ENCODE data around the gene MLF2. TPM values are rescaled to one million over a fixed set of nuclear protein-coding genes. Genes with fewer than 3 reads are reported as not detected.

The MLF2 gene, protein sequence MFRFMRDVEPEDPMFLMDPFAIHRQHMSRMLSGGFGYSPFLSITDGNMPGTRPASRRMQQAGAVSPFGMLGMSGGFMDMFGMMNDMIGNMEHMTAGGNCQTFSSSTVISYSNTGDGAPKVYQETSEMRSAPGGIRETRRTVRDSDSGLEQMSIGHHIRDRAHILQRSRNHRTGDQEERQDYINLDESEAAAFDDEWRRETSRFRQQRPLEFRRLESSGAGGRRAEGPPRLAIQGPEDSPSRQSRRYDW
- total RNA-seq = 100 to 1,000 TPM; 123 to 135 (median 130) TPM
- polyA plus RNA-seq = 146 TPM
- long read RNA-seq, donor 1, transcript MLF2-201 (9 exons, 1,969 nt) = major isoform, 312 of 336 reads
- long read RNA-seq, donor 1, partial matches to known transcripts = 17 of 336 reads
- long read RNA-seq, donor 1, other reads (novel, unspliced or antisense) = 7 of 336 reads
- long read RNA-seq, donor 2, transcript MLF2-201 (9 exons, 1,969 nt) = major isoform, 117 of 139 reads
- long read RNA-seq, donor 2, partial matches to known transcripts = 14 of 139 reads
- long read RNA-seq, donor 2, other reads (novel, unspliced or antisense) = 8 of 139 reads
- long read RNA-seq, donor 3, transcript MLF2-201 (9 exons, 1,969 nt) = major isoform, 438 of 466 reads
- long read RNA-seq, donor 3, partial matches to known transcripts = 12 of 466 reads
- long read RNA-seq, donor 3, other reads (novel, unspliced or antisense) = 16 of 466 reads
- long read RNA-seq, donor 4, transcript MLF2-201 (9 exons, 1,969 nt) = major isoform, 183 of 210 reads
- long read RNA-seq, donor 4, partial matches to known transcripts = 21 of 210 reads
- long read RNA-seq, donor 4, other reads (novel, unspliced or antisense) = 6 of 210 reads

DNA sequence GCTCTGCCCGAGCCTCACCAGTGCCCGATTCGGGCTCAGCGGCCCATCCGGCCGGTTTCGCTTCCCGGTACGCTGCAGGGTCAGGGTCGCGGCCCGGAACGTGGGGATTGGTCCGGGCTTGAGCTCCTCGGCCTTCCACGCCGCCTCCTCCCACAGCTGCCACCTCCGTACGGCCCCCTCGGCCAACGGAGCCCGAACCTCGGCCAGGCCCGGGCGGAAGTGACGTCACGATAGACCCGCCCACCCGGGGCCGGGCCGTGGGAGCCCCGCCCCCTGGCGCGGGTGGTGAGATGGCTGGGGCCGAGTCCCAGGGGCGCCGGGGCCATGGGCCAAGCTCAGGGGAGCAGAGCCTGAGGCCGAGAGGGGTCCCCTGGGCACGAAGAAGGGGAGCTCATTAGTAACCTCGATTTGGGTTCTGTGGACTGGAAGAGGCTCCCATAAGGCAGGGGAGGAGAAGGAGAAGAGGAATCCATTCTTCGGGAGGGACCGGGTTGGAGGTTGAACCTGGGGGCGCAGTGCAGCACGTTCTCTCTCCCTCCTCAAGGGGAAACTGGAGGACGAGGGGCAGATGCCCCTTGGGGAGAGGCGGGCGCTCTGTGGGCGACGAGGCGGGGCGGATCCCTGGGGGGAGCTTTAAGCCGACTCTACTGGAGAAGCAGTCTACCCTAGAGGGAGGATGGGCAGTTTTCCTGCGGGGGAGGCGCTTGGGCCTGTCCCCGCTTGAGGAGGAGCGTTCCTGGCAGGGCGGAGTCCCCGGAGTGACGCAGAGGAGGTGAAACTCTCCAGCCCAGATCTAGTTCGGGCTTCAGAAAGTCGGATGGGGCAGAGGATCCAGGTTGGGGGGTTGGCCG is at the start of gene MLF2:
Gene MLF2 (minus strand): TSS at position 221 of the 851 bp plus-strand sequence. CDS start 807 bp downstream, outside the sequence.
- H3K27ac ChIP-seq (ENCODE audit: low read length) = peak within 1 kb of the TSS; percentile 98
- peak; percentile 99 for DNase-seq
- no peaks in the 10 kb centered on the region for H3K27me3 ChIP-seq (ENCODE audit: control insufficient read depth, insufficient read depth)
- peak within 1 kb of the TSS; percentile 96 for H3K4me3 ChIP-seq (ENCODE audit: low read length)
- intact Hi-C loops (cut with DNase I) = loop anchor here in 3 of 4 donors (5.0 to 10.0 kb wide), 2 partner anchors 72 to 74 kb away; partner anchors contain the start of genes P3H3 (in 3 of the 3) and GPR162 (in 2 of the 3)
- ATAC-seq = peak; percentile 97
- H3K9me3 ChIP-seq (ENCODE audit: control insufficient read depth, low read length) = no peaks in the 10 kb centered on the region
- H3K4me1 ChIP-seq (ENCODE audit: control insufficient read depth, insufficient read depth, low read length) = no peaks in the 10 kb centered on the region
- under 1% methylated on average over 62 of the region's 62 CpGs for WGBS

DNA sequence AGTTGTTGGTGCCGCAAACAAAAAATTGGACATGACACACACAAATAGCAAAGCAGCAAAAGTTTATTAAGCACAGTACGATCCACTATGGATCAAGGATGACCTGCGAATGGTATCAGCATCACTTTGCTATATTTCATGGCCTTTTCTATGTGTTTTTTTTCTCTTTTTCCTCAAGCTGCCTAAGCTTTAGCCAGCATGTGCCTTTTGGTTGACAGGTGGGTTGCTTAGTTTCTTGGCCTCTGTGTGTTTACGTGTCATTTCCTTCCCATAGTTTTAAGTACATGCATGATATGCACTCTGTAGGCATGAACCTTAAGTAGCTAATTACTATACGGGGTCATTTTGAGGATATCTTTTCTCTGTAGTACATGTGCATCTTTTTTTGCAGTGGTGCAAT is 46.2 kb upstream of the MLF2 start:
- WGBS = 85% methylated on average over 5 of the region's 5 CpGs
- Histone ChIP-seq H3K4me3 (ENCODE audit: low read length) (no peak overlapping the region), H3K27ac (ENCODE audit: low read length) (no peak overlapping the region), H3K27me3 (ENCODE audit: control insufficient read depth, insufficient read depth) (no peaks in the 10 kb centered on the region), H3K9me3 (ENCODE audit: control insufficient read depth, low read length) (no peaks in the 10 kb centered on the region), H3K4me1 (ENCODE audit: control insufficient read depth, insufficient read depth, low read length) (no peaks in the 10 kb centered on the region)
- intact Hi-C loops (cut with DNase I) = no loop called here
- DNase-seq = no peak
- ATAC-seq = no peak

DNA sequence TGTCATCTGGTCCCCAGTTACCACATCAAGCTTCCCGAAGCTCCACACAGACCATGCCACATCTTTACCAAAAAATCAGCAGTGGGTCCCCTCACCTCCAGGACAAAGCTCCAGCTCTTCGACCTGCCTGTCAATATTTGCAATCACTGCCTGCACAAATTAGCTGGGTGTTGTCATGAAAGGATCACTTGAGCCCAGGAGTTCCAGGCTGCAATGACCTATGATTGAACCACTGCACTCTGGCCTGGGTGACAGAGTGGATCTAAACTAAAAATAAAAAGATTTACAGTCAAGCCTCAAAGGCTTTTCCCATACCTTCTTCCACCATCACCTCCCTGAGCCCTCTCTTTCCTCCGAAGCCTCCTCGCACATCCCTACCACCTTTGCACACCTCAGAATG is 43.6 kb upstream of the MLF2 start:
- DNase-seq (no peak), ATAC-seq (no peak)
- Histone ChIP-seq H3K4me3 (ENCODE audit: low read length) (no peak overlapping the region), H3K9me3 (ENCODE audit: control insufficient read depth, low read length) (no peaks in the 10 kb centered on the region), H3K27me3 (ENCODE audit: control insufficient read depth, insufficient read depth) (no peaks in the 10 kb centered on the region), H3K27ac (ENCODE audit: low read length) (no peak overlapping the region), H3K4me1 (ENCODE audit: control insufficient read depth, insufficient read depth, low read length) (no peaks in the 10 kb centered on the region)
- intact Hi-C loops (cut with DNase I) = no loop called here
- WGBS = 94% methylated on average over 4 of the region's 4 CpGs

DNA sequence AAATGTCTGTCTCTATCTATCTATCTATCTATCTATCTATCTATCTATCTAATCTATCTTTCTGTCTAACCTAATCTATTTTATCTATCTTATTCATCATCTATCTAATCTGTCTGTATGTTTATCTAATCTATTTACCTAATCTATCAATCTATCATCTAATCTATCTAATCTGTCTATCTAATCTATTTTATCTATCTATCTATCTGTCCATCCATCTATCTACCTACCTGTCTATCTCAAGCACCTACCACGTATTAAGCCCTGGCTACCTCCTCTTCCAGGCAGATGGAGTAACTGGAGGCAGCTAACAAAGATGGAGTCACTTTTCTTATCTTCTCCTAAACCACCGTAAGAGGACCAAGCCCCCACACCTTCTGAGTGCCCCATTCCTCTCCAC is 42.1 kb upstream of the MLF2 start:
- no peaks in the 10 kb centered on the region for H3K9me3 ChIP-seq (ENCODE audit: control insufficient read depth, low read length)
- H3K4me3 ChIP-seq (ENCODE audit: low read length) = no peak overlapping the region
- intact Hi-C loops (cut with DNase I) = no loop called here
- WGBS = 66% methylated on average over 2 of the region's 2 CpGs
- H3K27ac ChIP-seq (ENCODE audit: low read length) = no peak overlapping the region
- no peak for DNase-seq
- H3K4me1 ChIP-seq (ENCODE audit: control insufficient read depth, insufficient read depth, low read length) = no peaks in the 10 kb centered on the region
- no peak for ATAC-seq
- no peaks in the 10 kb centered on the region for H3K27me3 ChIP-seq (ENCODE audit: control insufficient read depth, insufficient read depth)

DNA sequence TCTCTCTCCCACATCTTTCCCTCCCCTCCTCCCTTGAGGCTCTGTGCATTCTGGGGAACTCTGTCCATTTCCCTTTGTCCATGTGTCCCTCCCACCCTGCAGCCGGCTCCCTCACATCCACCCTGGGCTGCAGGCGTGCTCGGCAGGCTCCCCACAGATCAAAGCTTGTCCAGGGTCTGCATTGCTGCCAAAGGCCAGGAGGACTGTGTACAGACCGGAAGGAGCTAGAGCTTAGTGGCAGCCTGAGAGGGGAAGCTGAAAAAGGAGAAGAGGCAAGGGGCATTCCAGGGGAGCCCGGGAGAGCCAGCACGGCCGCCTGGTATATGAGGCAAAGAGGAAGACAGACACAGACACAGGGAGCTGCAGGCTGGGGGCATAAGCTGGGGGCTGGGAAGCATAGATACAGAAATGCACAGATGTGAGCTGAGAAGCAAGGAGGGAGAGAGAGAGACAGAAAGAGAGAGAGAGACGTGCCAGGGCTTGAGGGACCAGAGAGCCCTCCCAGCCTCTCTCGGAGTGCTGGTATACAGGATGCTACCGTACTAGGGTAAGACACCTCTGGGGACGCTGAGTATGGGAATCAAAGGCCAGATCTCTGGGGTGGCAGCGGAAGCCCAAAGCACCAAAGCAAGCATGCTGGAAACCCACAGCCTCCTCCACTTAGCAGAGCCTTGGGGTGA is 39.7 kb upstream of the MLF2 start:
- ATAC-seq (peak; percentile 60 to 67), DNase-seq (peak in 2 of 3 donors; percentile 74 to 75)
- Histone ChIP-seq H3K4me1 (ENCODE audit: control insufficient read depth, insufficient read depth, low read length) (no peaks in the 10 kb centered on the region), H3K9me3 (ENCODE audit: control insufficient read depth, low read length) (no peaks in the 10 kb centered on the region), H3K27ac (ENCODE audit: low read length) (no peak overlapping the region), H3K27me3 (ENCODE audit: control insufficient read depth, insufficient read depth) (no peaks in the 10 kb centered on the region), H3K4me3 (ENCODE audit: low read length) (no peak overlapping the region)
- intact Hi-C loops (cut with DNase I) = no loop called here
- WGBS = 25% methylated on average over 12 of the region's 12 CpGs

DNA sequence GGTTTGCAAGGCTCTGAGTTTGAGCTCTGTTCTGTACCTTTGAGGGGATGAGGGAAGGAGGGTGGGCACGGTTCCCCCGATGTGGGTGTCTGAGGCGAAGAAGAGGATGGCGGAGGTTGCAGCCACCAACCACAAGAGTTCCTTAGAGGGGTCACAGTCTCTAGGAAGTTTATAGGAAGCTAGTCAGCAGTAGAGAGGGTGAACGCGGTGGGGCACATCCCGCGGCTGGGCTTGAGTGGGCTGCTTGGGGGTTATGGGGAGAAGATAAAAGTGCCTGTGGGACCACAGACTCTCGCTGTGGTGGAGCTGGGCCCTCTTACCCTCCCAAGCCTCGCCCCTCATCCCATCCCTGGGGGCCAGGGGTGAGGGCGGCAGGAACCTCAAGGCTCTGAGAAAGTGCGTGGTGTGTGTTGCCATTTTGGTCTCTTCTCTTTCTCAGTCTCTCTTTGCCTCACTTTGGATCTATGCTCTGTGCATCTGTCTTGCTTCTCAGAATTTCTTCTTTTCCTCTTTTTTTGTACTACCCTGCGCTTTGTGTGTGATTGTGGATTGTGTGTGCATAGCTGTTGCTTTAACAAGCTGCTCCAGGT is 39.1 kb upstream of the MLF2 start:
- H3K27ac ChIP-seq (ENCODE audit: low read length) = no peak overlapping the region
- ATAC-seq = no peak
- 81% methylated on average over 13 of the region's 13 CpGs for WGBS
- intact Hi-C loops (cut with DNase I) = no loop called here
- H3K4me1 ChIP-seq (ENCODE audit: control insufficient read depth, insufficient read depth, low read length) = no peaks in the 10 kb centered on the region
- H3K27me3 ChIP-seq (ENCODE audit: control insufficient read depth, insufficient read depth) = no peaks in the 10 kb centered on the region
- no peak overlapping the region for H3K4me3 ChIP-seq (ENCODE audit: low read length)
- H3K9me3 ChIP-seq (ENCODE audit: control insufficient read depth, low read length) = no peaks in the 10 kb centered on the region
- no peak for DNase-seq

DNA sequence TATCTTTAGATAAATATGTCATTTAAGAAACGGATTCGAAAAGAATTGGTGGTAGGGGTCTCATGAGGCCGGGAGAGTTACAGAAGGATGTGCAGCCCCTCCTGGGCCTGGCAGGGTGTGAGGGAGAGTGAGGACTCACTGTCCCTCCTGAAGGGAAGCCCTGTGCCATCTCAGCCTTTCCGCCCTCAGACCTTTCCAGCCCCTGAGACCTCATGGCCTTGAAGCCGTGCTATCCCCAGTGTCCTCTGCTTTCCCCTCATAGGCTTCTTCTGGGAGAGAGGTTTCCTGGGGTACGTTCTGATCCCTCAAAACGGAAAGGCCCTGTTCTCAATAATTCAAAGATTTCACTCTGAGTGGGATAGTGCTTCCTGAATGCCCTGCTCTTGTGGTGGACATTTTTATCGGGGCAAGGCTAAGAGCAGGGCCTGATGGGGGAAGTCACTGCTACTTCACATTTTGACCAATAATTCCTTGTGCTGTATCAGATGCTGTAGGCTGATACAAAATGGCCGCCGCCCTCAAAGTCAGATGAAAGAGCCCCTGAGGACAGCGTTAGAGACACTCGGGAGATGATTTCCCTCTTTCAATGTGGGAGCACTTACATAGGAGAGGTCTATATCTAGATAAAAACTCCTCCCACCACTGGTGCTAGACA is 37.7 kb upstream of the MLF2 start:
- Histone ChIP-seq H3K27me3 (ENCODE audit: control insufficient read depth, insufficient read depth) (no peaks in the 10 kb centered on the region), H3K4me1 (ENCODE audit: control insufficient read depth, insufficient read depth, low read length) (peaks cover 2% of the 10 kb centered on the region), H3K4me3 (ENCODE audit: low read length) (no peak overlapping the region), H3K9me3 (ENCODE audit: control insufficient read depth, low read length) (no peaks in the 10 kb centered on the region), H3K27ac (ENCODE audit: low read length) (no peak overlapping the region)
- DNase-seq (no peak), ATAC-seq (no peak)
- 86% methylated on average over 12 of the region's 12 CpGs for WGBS
- intact Hi-C loops (cut with DNase I) = no loop called here

DNA sequence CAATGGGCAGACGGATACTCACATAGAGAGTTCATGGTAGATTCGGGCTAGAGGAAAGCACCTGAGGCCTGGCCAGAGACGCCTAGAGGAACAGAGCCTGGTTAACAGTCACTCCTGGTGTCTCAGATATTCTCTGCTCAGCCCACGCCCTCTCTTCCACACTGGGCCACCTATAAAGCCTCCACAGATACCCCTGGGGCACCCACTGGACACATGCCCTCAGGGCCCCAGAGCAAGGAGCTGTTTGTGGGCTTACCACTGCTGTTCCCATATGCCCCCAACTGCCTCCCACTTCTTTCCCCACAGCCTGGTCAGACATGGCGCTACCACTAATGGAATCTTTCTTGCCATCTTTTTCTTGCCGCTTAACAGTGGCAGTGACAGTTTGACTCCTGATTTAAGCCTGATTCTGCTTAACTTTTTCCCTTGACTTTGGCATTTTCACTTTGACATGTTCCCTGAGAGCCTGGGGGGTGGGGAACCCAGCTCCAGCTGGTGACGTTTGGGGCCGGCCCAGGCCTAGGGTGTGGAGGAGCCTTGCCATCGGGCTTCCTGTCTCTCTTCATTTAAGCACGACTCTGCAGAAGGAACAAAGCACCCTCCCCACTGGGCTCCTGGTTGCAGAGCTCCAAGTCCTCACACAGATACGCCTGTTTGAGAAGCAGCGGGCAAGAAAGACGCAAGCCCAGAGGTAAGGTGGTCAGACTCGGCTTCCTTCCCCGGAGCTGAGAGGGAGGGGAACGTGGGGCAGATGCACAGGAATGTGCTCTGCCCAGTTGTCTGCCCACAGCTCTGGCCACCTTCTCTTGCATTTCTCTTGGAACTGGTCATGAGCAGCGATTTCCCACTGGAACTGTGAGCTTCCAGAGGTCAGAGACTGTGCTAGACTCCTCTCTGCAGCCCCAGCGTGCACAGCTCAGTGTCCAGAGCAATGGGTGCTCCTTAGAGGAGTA is 36.3 kb upstream of the MLF2 start, which contains the start of gene CD4:
Gene CD4 (plus strand): TSS at position 557 of the 953 bp plus-strand sequence. CDS start 10,611 bp downstream, outside the sequence.
- intact Hi-C loops (cut with DNase I) = loop anchor here in 1 of 4 donors (10.0 kb wide), 1 partner anchor 54 kb away; no protein-coding TSS in a partner anchor
- peaks cover 2% of the 10 kb centered on the region for H3K4me1 ChIP-seq (ENCODE audit: control insufficient read depth, insufficient read depth, low read length)
- no peaks in the 10 kb centered on the region for H3K9me3 ChIP-seq (ENCODE audit: control insufficient read depth, low read length)
- H3K4me3 ChIP-seq (ENCODE audit: low read length) = no peak within 1 kb of the TSS
- peak within 1 kb of the TSS; percentile 25 for H3K27ac ChIP-seq (ENCODE audit: low read length)
- ATAC-seq = peak; percentile 72 to 77
- peak; percentile 76 to 91 (median 90) for DNase-seq
- H3K27me3 ChIP-seq (ENCODE audit: control insufficient read depth, insufficient read depth) = no peaks in the 10 kb centered on the region
- 63% methylated on average over 18 of the region's 18 CpGs for WGBS

DNA sequence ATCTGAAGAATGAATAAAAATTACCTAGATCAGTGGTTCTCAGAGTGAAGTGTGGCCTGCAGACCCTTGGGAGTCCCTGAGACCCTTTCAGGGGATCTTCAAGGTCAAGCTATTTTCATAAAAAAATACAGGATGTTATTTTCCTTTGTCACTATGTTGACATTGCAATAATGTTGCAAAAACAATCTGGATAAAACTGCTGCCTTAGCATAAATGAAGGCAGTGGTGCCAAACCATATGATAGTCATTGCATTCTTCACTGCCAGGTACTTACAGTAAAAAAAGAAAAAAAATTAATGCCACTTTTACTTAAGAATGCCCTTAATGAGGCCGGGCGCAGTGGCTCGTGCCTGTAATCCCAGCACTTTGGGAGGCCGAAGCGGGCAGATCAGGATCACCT is 34.4 kb upstream of the MLF2 start:
- Histone ChIP-seq H3K9me3 (ENCODE audit: control insufficient read depth, low read length) (no peaks in the 10 kb centered on the region), H3K4me3 (ENCODE audit: low read length) (no peak overlapping the region), H3K27me3 (ENCODE audit: control insufficient read depth, insufficient read depth) (no peaks in the 10 kb centered on the region), H3K4me1 (ENCODE audit: control insufficient read depth, insufficient read depth, low read length) (peaks cover 2% of the 10 kb centered on the region), H3K27ac (ENCODE audit: low read length) (no peak overlapping the region)
- intact Hi-C loops (cut with DNase I) = loop anchor here in 1 of 4 donors (10.0 kb wide), 1 partner anchor 53 kb away; no protein-coding TSS in a partner anchor
- DNase-seq (no peak), ATAC-seq (no peak)
- whole genome bisulfite sequencing = 98% methylated on average over 5 of the region's 5 CpGs
